Stimulated activated CD8-positive, alpha-beta memory T cell treated with anti-CD3 and anti-CD28 coated beads, Interleukin-2, amount 100 ng/mL, for 1 hour (primary cell): ENCODE measurements around the gene HS6ST1.

Experiments used
- DNase-seq, 2 donors: peaks; one replicate each; pipeline ENCODE4 v3.0.0-alpha.2; 2020; ENCODE audit warnings: low read depth in 2 of 2

Gene HS6ST1

GRCh38 chr2:128282246-128282975 lies 36.3 kb downstream of the HS6ST1 start:
- DNase-seq, result no peak

DNA sequence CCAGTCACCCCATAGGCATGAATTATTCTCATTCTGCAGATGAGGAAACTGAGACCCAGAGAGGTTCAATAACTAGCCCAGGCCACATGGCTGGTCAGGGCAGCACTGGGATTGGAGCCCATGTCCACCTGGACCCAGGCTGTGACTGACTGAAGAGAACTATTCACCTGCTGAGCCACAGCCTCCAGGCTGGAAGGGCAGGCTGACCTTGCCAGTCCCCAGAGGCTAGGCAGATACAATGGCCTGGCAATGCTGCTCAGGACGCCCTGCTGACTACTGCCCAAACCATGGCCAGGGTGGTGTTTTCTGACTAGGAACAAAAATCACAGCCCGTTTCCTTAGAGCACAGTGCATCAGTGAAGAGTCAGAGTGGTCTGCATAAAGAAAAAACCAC lies 36.8 kb downstream of the HS6ST1 start:
- no peak for DNase-seq

DNA sequence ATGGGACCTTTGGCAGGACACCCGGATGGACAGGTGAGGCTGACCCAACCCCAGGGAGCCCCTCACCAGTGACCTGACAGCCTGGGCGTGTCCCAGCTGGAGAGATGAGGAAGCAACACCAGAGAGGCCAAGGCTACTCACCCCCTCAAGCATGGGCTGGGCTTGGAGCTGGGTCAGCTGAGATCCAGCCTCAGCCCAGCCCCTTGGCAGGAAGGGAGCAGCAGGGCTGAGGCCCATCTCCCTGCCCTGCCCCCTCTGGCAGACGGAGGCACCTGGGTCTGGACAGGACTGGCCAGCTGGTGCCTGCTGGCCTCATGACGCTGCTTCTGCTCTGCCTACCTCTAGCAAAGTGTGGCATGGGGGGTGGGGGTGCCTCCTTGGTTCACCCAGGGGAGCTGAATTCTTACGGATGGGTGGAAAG lies 37.8 kb downstream of the HS6ST1 start:
- DNase-seq, result no peak

GRCh38 chr2:128280158-128280871 lies 38.4 kb downstream of the HS6ST1 start:
- DNase-seq, result no peak

DNA sequence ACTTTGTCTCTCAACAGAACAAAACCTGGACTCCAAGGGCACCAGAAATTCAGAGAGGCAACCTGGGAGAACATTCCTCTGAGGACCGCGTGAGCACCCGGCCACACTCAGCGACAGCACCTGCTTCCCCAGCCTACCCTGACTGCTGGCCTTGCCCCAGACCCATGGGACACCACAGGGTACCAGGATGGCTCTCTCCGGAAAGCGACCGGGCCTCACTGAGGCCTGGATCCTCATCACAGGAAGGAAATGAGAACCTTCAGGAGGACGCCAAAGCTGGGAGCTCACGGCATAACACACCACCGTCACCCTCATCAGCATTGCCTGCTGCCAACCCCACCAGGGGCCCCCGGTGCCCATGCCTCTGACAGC lies 38.9 kb downstream of the HS6ST1 start:
- DNase-seq, result no peak

DNA sequence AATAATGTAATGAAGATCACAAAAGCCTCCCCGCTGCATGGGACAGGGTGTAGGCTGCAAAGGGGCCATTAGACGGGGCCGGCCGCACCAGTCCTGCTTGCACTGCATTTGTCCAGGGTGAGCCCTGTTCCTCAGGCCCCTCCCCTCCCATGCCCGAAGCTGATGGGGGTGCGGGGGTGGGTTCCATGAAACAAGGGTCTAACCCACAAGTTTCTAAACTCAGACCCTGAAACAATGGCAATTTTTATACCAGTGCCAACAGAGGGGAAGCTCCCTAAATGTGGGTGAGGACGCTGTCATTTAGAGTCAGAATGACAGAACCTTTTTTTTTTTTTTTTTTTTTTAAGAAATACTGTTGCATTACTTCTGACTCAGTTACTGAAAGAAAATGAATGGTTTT lies 39.7 kb downstream of the HS6ST1 start:
- DNase-seq, result no peak

DNA sequence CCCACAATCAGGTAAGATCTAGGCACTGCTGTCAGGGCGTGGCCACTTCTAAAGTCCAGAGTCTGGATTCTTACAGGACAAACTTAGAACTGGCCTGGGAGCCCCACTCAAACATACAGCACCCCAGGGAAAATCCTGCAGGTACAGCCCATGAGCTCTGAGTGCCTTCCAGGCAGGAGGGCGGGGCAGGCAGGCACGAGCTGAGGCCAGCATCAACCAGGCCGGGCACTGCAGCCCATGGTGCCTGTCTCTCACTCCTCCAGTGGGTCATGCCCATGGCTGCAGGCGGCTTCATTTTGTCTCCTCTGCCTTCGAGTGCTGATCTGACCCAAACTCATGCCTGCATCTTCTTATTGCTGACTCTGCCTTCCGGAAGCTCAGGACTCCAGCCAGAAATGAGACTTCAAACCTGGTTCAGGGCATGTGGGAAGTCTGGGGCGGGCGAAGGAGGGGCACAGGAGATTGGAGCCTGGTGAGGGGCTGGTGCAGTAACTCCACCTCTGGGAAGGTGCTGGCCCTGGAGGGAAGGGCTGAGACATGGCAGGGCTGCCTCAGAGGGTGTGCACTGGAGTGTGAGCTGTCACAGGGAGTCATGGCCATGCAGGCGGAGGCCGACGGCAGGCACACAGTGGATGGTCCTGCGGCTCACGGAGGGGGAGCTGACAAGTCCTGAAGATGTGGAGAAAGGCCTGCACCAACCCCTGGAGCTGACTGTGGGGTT lies 40.5 kb downstream of the HS6ST1 start:
- DNase-seq, result no peak

DNA sequence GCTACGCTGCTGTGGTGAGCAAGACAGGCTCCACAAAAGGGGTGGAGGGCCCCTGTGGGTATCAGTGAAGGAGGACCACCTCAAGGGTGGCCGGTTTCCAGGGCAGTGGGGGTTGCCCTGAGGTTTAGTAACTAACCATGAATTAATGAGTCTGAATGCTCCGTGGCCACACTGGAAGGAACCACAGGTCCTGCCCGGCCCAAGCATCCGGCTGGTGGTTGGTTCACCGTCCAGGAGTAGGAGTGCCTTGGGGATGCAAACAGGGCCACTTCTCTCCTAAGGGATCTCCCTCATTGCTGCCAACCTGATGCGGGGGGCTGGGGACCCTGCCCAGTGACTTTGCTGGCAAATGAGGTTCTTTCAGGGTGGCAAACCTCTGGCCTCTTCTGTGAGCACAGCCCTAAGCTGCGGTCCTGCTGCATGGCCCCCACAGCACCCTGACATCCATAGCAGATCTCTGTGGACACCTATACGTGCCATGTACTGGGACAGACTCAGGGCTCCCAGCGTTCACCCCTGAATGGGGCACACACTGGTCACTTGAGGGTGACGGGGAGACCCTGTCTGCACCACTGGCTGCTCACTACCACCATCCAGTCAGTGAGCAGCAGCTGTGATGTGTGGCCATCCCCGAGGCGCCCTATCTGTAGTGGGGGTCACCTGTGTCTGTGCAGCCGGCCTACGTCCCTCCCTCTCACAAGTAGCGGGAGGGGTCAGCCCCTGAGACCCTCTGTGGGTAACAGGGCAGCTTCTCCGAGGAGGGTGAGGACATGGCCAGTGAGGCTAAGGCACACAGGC lies 41.6 kb downstream of the HS6ST1 start:
- no peak for DNase-seq

- DNase-seq, result no peak
These were observed 43.1 kb downstream of the HS6ST1 start for GRCh38 chr2:128275498-128276045.

DNA sequence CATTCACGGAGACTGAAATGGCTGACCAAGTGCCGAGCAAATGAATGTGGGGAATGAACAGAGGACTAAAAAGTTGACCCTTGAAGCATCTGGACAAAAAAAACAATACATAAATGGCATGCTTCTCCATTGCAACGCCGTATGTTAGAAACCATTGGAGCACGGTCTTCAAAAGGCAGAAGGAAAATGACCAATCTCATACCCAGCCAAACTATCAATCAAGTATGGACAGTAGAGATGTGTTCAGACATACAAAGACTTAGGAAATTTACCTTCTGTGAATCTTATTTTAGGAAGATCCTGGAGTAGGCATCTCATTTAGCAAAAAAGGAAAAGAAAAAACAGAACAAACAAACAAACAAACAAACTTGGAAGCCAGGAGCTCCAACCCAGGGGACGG lies 44.5 kb downstream of the HS6ST1 start:
- no peak for DNase-seq

GRCh38 chr2:128273469-128274081 lies 45.1 kb downstream of the HS6ST1 start:
- peak in 1 of 2 donors; percentile 16 for DNase-seq

GRCh38 chr2:128272601-128273468 lies 45.8 kb downstream of the HS6ST1 start:
- DNase-seq, result no peak

DNA sequence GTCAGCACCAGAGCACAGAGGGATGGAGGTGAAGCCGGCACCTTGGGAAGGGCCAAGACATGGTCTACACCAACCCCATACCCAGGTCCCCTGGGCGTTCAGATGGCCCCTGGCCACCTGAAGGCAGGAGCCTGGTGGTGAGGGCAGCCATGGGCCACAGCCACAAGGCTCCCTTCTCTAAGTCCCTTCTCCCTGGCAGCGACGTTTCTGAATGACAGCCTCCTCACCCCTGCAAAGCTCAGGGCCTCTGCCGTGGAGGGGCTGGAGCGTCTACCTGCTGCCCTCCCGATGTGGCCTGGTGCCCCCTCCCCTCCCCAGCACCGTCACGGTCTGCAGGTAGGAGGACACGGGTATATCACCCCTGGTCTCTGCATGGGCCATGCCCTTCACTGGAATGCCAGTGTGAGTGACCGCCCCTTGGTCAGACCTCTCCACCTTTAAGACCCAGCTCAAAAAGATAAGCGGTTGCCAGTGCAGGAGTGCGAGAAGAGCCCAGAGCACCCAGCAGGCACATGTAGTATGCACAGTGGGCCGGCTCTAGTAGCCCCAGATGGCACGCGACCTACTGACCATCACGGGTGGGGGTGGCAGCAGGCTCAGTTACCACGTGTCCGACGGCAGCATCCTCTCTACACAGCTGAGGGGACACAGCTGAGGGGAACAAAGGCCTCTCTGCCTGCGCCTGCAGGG lies 46.6 kb downstream of the HS6ST1 start:
- no peak for DNase-seq

DNA sequence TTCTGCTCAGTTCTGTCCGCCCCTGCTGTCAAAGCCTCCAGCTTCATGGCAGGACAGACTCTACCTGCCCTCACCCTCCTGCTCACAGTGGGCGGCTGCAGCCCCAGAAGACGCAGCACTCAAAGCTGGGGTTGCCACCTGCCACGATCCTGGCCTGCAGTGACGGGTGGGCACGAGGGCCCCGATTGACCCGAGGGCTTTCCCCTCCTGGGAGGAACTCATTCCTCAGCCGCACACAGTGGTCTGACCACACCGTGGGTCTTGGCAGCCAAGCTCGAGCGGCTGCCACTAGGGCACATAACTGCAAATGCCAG lies 47.1 kb downstream of the HS6ST1 start:
- no peak for DNase-seq

GRCh38 chr2:128270672-128271596 lies 47.7 kb downstream of the HS6ST1 start:
- DNase-seq, result no peak

DNA sequence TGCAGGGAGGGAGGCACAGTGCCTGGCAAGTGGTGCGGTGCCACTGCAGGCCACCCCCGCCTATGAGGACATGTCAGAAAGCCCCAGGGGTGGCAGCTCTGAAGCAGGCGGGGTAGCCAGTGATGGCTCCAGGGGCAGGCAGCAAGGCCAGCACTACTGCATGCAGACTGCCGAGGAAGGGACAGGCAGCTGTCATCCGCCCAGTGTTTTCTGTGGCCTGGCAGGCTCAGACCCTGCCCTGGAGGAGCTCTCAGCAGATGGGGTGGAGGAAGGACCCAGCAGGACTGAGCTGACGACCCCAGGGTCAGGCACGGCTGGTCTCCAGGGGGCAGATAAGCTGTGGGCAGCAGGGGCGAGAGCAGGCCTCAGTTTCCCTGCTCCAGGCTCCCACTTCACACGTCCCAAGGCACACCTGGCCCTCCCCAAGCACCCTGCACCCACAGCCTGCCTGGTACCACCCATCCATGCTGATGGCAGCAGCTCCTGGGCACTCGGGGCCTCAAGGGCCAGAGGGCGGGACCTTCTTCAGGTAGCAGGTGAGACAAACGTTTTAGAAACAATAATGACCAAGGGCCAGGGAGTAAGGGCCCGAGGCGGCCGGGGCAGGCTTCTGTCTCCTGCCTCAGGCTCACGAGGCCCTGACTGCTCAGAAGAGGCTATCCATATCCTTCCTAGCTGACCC lies 48.5 kb downstream of the HS6ST1 start:
- DNase-seq, result no peak

DNA sequence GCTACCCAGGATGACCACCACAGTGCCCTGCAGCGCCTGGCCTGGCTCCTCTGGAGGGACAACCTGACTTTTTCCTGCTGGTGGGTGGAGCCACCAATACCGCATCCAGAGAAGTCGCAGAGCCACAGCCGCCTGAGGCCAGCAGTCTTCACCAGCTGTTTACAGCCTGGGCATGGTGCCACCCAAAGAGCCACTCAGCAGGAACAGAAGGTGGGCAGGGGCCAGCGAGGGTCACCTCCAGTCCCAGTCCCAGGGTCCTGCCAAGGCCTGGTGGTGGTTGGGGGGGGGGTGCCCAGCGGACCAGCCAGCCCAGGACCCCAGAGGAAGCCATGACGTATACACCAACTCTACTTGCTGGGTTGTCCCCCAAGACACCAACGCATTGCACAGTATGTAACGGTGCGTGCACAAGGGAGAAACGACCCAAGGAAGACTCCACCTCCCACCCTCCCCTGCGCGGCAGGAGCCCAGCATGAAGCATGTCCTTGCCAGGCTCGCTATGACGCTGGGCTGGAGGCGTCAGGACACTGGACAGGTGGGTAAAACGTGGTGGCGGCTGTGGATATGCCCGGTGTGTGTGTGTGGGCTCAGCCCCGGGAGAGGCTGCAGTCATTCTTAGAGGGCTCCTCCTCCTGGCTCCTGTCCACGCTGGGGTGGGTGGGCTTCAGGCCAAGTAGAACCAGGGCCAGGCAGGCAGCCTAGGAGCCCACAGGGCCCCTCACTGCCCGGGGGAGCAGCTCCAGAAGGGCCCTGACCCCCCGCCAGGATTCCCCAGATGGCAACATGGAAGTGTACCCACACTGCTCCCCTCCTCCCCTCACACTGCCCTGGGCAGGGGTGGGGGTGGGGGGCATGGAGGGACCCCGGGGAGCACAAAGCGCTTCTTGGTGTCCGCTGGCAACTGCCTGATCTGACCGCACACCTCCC lies 49.3 kb downstream of the HS6ST1 start:
- DNase-seq, result no peak
